PFSK-1 (cell line): ENCODE data around the gene UNC5CL.

Experiments
- FOXP2 ChIP-seq: optimal IDR thresholded peaks from 2 replicates; pipeline ENCODE3; 2011; ENCODE audit warnings: borderline replicate concordance, control low read depth, inconsistent platforms; ENCODE audit not compliant: insufficient read depth; ENCODE audit errors: extremely low read length, extremely low read depth
- POLR2AphosphoS5 ChIP-seq: IDR thresholded peaks from 2 replicates; pipeline ENCODE4 v1.6.1; 2012; ENCODE audit warnings: low read depth, mild to moderate bottlenecking, control low read depth, low read length, moderate library complexity
- REST ChIP-seq, 2 experiments: IDR thresholded peaks; 2 replicates each; pipeline versions ENCODE4 v1.6.1 to v1.8.0; 2011 to 2012; ENCODE audit warnings: low read depth in 2 of 2, low read length in 2 of 2, control low read depth in 1 of 2, inconsistent platforms in 1 of 2, mild to moderate bottlenecking in 1 of 2, moderate library complexity in 1 of 2; ENCODE audit not compliant: insufficient read depth in 1 of 2
- SIN3A ChIP-seq: IDR thresholded peaks from 2 replicates; pipeline ENCODE4 v1.6.1; 2012; ENCODE audit warnings: mild to moderate bottlenecking, low read length, moderate library complexity, borderline replicate concordance; ENCODE audit not compliant: insufficient read depth
- TAF1 ChIP-seq: IDR thresholded peaks from 2 replicates; pipeline ENCODE4 v1.6.1; 2012; ENCODE audit warnings: low read length, control low read depth, borderline replicate concordance; ENCODE audit not compliant: insufficient read depth

The UNC5CL gene

GRCh38 chr6:40982917-40983316 is 56.1 kb downstream of the UNC5CL start:
- TF ChIP-seq REST (IDR thresholded peaks at IDR 0.05; ENCODE audit: insufficient read depth in 1 of 2, low read depth in 2 of 2, low read length in 2 of 2) (no peak), POLR2AphosphoS5 (no peak), FOXP2 (no peak), SIN3A (no peak), TAF1 (no peak)

GRCh38 chr6:40978687-40979289 is 60.2 kb downstream of the UNC5CL start:
- no peak for TF ChIP-seq FOXP2
- TF ChIP-seq SIN3A, result no peak
- no peak for TF ChIP-seq POLR2AphosphoS5
- no peak for TF ChIP-seq TAF1
- no peak for TF ChIP-seq REST (IDR thresholded peaks at IDR 0.05; ENCODE audit: insufficient read depth in 1 of 2, low read depth in 2 of 2, low read length in 2 of 2)

DNA sequence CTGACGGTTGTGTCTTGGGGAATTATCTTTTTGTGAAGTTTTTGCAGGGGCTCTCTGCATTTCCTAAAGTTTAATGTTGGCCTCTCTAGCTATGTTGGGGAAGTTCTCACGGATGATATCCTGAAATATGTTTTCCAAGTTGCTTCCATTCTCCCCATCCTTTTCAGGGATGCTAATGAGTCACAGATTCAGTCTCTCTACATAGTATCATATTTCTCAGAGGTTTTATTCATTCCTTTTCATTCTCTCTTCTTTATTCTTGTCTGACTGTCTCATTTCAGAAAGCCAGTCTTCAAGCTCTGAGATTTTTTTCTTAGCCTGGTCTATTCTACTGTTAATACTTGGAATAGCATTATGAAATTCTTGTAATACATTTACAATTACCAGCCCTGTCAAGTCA is 61.3 kb downstream of the UNC5CL start:
- TF ChIP-seq SIN3A (no peak), TAF1 (no peak)

DNA sequence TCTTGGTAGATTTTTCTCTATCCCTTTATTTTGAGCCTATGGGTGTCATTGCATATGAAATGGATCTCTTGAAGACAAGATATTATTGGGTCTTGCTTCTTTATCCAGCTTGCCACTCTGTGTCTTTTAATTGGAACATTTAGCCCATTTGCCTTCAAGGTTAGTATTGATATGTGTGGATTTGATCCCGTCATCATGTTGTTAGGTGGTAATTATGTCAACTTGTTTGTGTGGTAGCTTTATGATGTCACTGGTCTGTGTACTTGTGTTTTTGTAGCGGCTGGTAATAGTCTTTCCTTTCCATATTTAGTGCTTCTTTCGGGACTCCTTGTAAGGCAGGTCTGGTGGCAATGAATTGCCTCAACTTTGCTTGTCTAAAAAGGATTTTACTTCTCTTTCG is 61.9 kb downstream of the UNC5CL start:
- TF ChIP-seq TAF1 (no peak), REST (IDR thresholded peaks at IDR 0.05; ENCODE audit: insufficient read depth in 1 of 2, low read depth in 2 of 2, low read length in 2 of 2) (no peak), SIN3A (no peak), POLR2AphosphoS5 (no peak), FOXP2 (no peak)
